A673 (cell line): Measurements from ENCODE around the gene CRYGD. TPM values are rescaled to one million over a fixed set of nuclear protein-coding genes. Genes with fewer than 3 reads are reported as not detected.
A peak's percentile ranks its signal among the peaks of the same experiment; 100 is the strongest.

ENCODE experiments used
- BruUV-seq: library from RNA; stranded (reverse); fragments of 400-500 nt; replicated peaks from 2 replicates; lab custom pipeline; 2021; lab: Mats Ljungman, UMichigan
- CTCF ChIA-PET: fragments of 300-600 bp; sonication (Branson Sonifier 250); formaldehyde crosslinking; loops from one replicate; lab custom pipeline; 2022; ENCODE audit warnings: antibody characterized with exemption; lab: Charles Lee
- POLR2A ChIA-PET: fragments of 300-600 bp; sonication (Branson Sonifier 250); formaldehyde crosslinking; loops from one replicate; lab custom pipeline; 2022; ENCODE audit warnings: antibody characterized with exemption; ENCODE audit not compliant: low non-redundant PET; lab: Charles Lee
- DNase-seq: peaks from one replicate; pipeline ENCODE4 v3.0.0-alpha.2; 2015; ENCODE audit warnings: low spot score
- H3K27ac ChIP-seq: fragments of 200-600 bp; sonication (generic); 2 replicates; pipeline ENCODE4 v1.5.1; 2016; ENCODE audit warnings: mixed run types, low read depth, mild to moderate bottlenecking, mixed read lengths, antibody characterized with exemption, low read length; ENCODE audit not compliant: poor library complexity, severe bottlenecking
- H3K27me3 ChIP-seq: fragments of 200-600 bp; sonication (generic); replicated peaks from 2 replicates; pipeline ENCODE4 v1.6.1; 2017; ENCODE audit warnings: mixed run types, low read depth, mild to moderate bottlenecking, mixed read lengths, antibody characterized with exemption, low read length; ENCODE audit not compliant: insufficient read depth, poor library complexity
- H3K36me3 ChIP-seq: fragments of 200-600 bp; sonication (generic); 2 replicates; pipeline ENCODE4 v1.6.1; 2016; ENCODE audit warnings: mixed run types, mild to moderate bottlenecking, mixed read lengths, antibody characterized with exemption, low read length; ENCODE audit not compliant: insufficient read depth, poor library complexity, severe bottlenecking
- H3K4me1 ChIP-seq: fragments of 200-600 bp; sonication (generic); 2 replicates; pipeline ENCODE4 v1.6.1; 2017; ENCODE audit warnings: mixed run types, mild to moderate bottlenecking, mixed read lengths, antibody characterized with exemption, low read length; ENCODE audit not compliant: insufficient read depth, poor library complexity, severe bottlenecking
- H3K4me3 ChIP-seq: fragments of 200-600 bp; sonication (generic); 2 replicates; pipeline ENCODE4 v1.5.1; 2016; ENCODE audit warnings: low read depth, mixed run types, mild to moderate bottlenecking, mixed read lengths, low read length; ENCODE audit not compliant: poor library complexity, severe bottlenecking
- H3K9me3 ChIP-seq: fragments of 200-600 bp; sonication (generic); 2 replicates; pipeline ENCODE4 v1.6.1; 2016; ENCODE audit warnings: mixed run types, low read depth, mild to moderate bottlenecking, mixed read lengths, antibody characterized with exemption, low read length; ENCODE audit not compliant: poor library complexity, severe bottlenecking
- CTCF ChIP-seq: fragments of 300-800, 200-600 bp; sonication (generic); conservative IDR thresholded peaks from 2 replicates; pipeline ENCODE4 v1.5.1; 2017; ENCODE audit warnings: low read depth, mild to moderate bottlenecking, antibody characterized with exemption, low read length, moderate library complexity, mixed read lengths
- EZH2 ChIP-seq: fragments of 200-600 bp; sonication (generic); IDR thresholded peaks from 2 replicates; pipeline ENCODE4 v1.6.1; 2017; ENCODE audit warnings: borderline replicate concordance, low read depth, mild to moderate bottlenecking, mixed read lengths, antibody characterized with exemption, low read length; ENCODE audit not compliant: poor library complexity, severe bottlenecking
- intact Hi-C: fragments of 100-400 bp; cut with micrococcal nuclease; formaldehyde crosslinking; loops from one replicate; pipeline ENCODE4 v1.10.0; 2022; ENCODE audit not compliant: unreplicated experiment
- total RNA-seq: library from RNA; stranded (reverse); gene quantifications from 2 replicates; pipeline ENCODE4 v1.2.3, GENCODE V29; 2021

CRYGD gene
- total RNA-seq, 1 experiment from 2014 or later = not detected

DNA sequence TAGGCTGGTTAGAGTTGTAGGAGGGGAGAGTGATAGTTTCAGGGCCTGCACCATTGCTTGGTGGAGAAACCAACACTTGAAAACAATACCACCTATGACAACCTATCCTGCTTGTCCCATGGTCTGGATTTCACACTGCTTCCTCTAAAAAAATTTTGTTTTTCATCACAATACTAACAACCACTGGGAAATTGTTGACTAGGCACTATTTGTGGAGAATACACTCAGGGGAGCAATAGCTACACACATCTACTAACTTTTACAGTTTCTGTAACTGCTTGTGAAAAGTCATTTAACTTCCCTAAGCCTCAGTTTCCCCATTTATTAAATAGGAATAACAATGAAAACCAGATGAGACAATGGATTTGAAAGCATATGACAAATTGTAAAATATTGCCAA, 25.8 kb upstream of the CRYGD start:
- BruUV-seq = no TSS peak
- Histone ChIP-seq H3K27ac (no peak overlapping the region), H3K4me1 (no peaks in the 10 kb centered on the region), H3K4me3 (no peak overlapping the region), H3K27me3 (no peaks in the 10 kb centered on the region), H3K36me3 (no peaks in the 10 kb centered on the region), H3K9me3 (no peaks in the 10 kb centered on the region)
- DNase-seq = no peak
- ChIA-PET CTCF (no interaction called here), POLR2A (no interaction called here)
- intact Hi-C loops = no loop called here
- no peak for TF ChIP-seq CTCF
- TF ChIP-seq EZH2 = no peak

GRCh38 chr2:208148803-208149202, 24.5 kb upstream of the CRYGD start:
- intact Hi-C loops = no loop called here
- Histone ChIP-seq H3K36me3 (no peaks in the 10 kb centered on the region), H3K4me3 (no peak overlapping the region), H3K27ac (no peak overlapping the region), H3K9me3 (no peaks in the 10 kb centered on the region), H3K4me1 (no peaks in the 10 kb centered on the region), H3K27me3 (no peaks in the 10 kb centered on the region)
- CTCF ChIA-PET = no interaction called here
- no TSS peak for BruUV-seq
- TF ChIP-seq CTCF (peak; percentile 37; the same call in 1 of the 2 replicates), EZH2 (no peak)
- no peak for DNase-seq
- POLR2A ChIA-PET = no interaction called here

DNA sequence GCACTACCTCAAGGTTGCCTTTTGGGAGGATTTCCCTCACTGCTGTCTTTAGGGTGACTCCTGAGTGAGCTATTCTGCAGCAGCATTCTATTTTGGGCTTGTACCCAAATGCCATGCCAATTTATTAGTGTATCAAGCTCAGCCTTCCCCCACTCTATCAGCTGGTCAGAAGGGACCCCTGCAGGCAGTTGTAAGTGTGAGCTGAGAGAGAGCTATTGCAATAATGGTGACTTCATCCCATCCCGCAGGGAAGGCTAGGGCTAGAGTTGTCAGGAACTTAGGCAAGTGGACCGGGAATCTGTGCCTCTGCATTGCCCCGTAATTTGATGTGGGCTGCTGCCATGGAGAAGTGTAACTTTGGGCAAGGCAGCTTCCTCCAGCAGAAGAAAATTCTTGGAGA, 23.4 kb upstream of the CRYGD start:
- intact Hi-C loops = no loop called here
- POLR2A ChIA-PET = interaction anchor here (0.6 kb wide), 1 partner anchor 12 kb away, joined by 4 read pairs; no protein-coding TSS in a partner anchor
- Histone ChIP-seq H3K27ac (no peak overlapping the region), H3K36me3 (no peaks in the 10 kb centered on the region), H3K9me3 (no peaks in the 10 kb centered on the region), H3K27me3 (no peaks in the 10 kb centered on the region), H3K4me3 (no peak overlapping the region), H3K4me1 (peaks cover 3% of the 10 kb centered on the region)
- no peak for DNase-seq
- no peak for TF ChIP-seq CTCF
- TF ChIP-seq EZH2 = no peak
- CTCF ChIA-PET = no interaction called here
- no TSS peak for BruUV-seq
